Neural progenitor cell (in vitro differentiated cells): ENCODE measurements around the gene RIC1.

Experiments used
- EZH2phosphoT487 ChIP-seq: fragments of 200-600 bp; sonication (generic); IDR thresholded peaks from 2 replicates; pipeline ENCODE4 v1.6.1; 2017; ENCODE audit warnings: antibody characterized with exemption
- TF ChIP-seq, protein P1 (sequence below): fragments of 200-600 bp; sonication (generic); IDR thresholded peaks from 2 replicates; pipeline ENCODE4 v1.5.1; 2017; ENCODE audit warnings: antibody characterized with exemption, mild to moderate bottlenecking

- TF ChIP-seq, protein P1, sequence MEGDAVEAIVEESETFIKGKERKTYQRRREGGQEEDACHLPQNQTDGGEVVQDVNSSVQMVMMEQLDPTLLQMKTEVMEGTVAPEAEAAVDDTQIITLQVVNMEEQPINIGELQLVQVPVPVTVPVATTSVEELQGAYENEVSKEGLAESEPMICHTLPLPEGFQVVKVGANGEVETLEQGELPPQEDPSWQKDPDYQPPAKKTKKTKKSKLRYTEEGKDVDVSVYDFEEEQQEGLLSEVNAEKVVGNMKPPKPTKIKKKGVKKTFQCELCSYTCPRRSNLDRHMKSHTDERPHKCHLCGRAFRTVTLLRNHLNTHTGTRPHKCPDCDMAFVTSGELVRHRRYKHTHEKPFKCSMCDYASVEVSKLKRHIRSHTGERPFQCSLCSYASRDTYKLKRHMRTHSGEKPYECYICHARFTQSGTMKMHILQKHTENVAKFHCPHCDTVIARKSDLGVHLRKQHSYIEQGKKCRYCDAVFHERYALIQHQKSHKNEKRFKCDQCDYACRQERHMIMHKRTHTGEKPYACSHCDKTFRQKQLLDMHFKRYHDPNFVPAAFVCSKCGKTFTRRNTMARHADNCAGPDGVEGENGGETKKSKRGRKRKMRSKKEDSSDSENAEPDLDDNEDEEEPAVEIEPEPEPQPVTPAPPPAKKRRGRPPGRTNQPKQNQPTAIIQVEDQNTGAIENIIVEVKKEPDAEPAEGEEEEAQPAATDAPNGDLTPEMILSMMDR = no peak
- TF ChIP-seq EZH2phosphoT487 = no peak
Observed at GRCh38 chr9:5735072-5735471, 106.2 kb downstream of the RIC1 start.
